K562 (cell line): ENCODE measurements around the gene MTRFR. TPM values are rescaled to one million over a fixed set of nuclear protein-coding genes. Genes with fewer than 3 reads are reported as not detected.

Experiments used
- ATF3 ChIP-seq, 2 experiments: fragments of 450-650 bp in 1 of 2; sonication (generic) in 1 of 2; formaldehyde crosslinking in 1 of 2; IDR thresholded peaks in 1 of 2; conservative IDR thresholded peaks in 1 of 2; 2 replicates each; pipeline versions ENCODE4 v1.6.1 to v1.8.1; 2016 to 2023; ENCODE audit warnings: mild to moderate bottlenecking in 2 of 2, moderate library complexity in 2 of 2, inconsistent platforms in 1 of 2, missing genetic modification reagents in 1 of 2
- HDAC1 ChIP-seq, 2 experiments: fragments of 450-650 bp; IDR thresholded peaks; 2 replicates each; pipeline ENCODE4 v1.6.1; 2016 to 2017; ENCODE audit warnings: inconsistent platforms in 1 of 2, mild to moderate bottlenecking in 1 of 2, moderate library complexity in 1 of 2
- MEIS2 ChIP-seq: fragments of 450-650 bp; IDR thresholded peaks from 2 replicates; pipeline ENCODE4 v1.6.1; 2014; ENCODE audit warnings: mild to moderate bottlenecking; ENCODE audit not compliant: partially characterized antibody
- SOX6 ChIP-seq: fragments of 450-650 bp; IDR thresholded peaks from 2 replicates; pipeline ENCODE4 v1.6.1; 2014; ENCODE audit warnings: mild to moderate bottlenecking
- YY1 ChIP-seq, 3 experiments: IDR thresholded peaks; 2 replicates each; pipeline ENCODE4 v1.6.1; 2011; ENCODE audit warnings: low read length in 2 of 3, mild to moderate bottlenecking in 2 of 3, moderate library complexity in 2 of 3, borderline replicate concordance in 1 of 3, control low read depth in 1 of 3, low read depth in 1 of 3; ENCODE audit not compliant: insufficient read depth in 3 of 3, insufficient replicate concordance in 2 of 3, control insufficient read depth in 1 of 3, insufficient read length in 1 of 3; ENCODE audit errors: extremely low read depth in 1 of 3
- ZNF24 ChIP-seq: fragments of 450-650 bp; IDR thresholded peaks from 2 replicates; pipeline ENCODE4 v1.6.1; 2016
- ZNF384 ChIP-seq: IDR thresholded peaks from 2 replicates; pipeline ENCODE4 v1.6.1; 2012; ENCODE audit warnings: low read depth, low read length, improper control_type of control experiment
- ZNF668 ChIP-seq: fragments of 250-450 bp; sonication (Bioruptor Pico); IDR thresholded peaks from 2 replicates; pipeline ENCODE4 v1.8.0; 2022; ENCODE audit warnings: mild to moderate bottlenecking, inconsistent platforms
- ZNF717 ChIP-seq: fragments of 250-450 bp; sonication (Bioruptor Pico); IDR thresholded peaks from 2 replicates; pipeline ENCODE4 v1.5.0; 2021
- polyA plus RNA-seq, 8 experiments: library from polyadenylated mRNA; depleted of rRNA in 4 of 8; stranded (reverse) in 5 of 8; unstranded in 3 of 8; fragments of >200 nt; fragmentation: Nextera tagmentation in 2 of 8; fragmentation: Illumina TruSeq in 1 of 8; extraction: Ambion mirVana in 2 of 8; extraction: Trizol in 1 of 8; gene quantifications; 2 replicates each; pipeline versions ENCODE4 v1.2.1 to v1.2.3, GENCODE V29; 2011 to 2014; ENCODE audit warnings: inconsistent platforms in 1 of 8, missing spikeins in 1 of 8
- total RNA-seq, 7 experiments: library from RNA; depleted of rRNA in 6 of 7; stranded (reverse); fragments of >200 nt in 6 of 7; fragmentation: Illumina TruSeq in 2 of 7; extraction: Trizol in 2 of 7; gene quantifications; 2 replicates each; pipeline versions ENCODE4 v1.2.1 to v1.2.3, GENCODE V29; 2011 to 2021; ENCODE audit warnings: low replicate concordance in 1 of 7
- TF ChIP-seq, protein P1 (sequence below): fragments of 450-650 bp; formaldehyde crosslinking; IDR thresholded peaks from 2 replicates; pipeline ENCODE4 v1.4.0; 2022; ENCODE audit warnings: missing genetic modification characterization

The MTRFR gene
- total and polyA plus RNA-seq, 9 of the 15 experiments (the other 6 are each of a cell fraction or from before 2014, with no cell fraction given), result 16.7 to 55.6 (median 34.7) TPM

DNA sequence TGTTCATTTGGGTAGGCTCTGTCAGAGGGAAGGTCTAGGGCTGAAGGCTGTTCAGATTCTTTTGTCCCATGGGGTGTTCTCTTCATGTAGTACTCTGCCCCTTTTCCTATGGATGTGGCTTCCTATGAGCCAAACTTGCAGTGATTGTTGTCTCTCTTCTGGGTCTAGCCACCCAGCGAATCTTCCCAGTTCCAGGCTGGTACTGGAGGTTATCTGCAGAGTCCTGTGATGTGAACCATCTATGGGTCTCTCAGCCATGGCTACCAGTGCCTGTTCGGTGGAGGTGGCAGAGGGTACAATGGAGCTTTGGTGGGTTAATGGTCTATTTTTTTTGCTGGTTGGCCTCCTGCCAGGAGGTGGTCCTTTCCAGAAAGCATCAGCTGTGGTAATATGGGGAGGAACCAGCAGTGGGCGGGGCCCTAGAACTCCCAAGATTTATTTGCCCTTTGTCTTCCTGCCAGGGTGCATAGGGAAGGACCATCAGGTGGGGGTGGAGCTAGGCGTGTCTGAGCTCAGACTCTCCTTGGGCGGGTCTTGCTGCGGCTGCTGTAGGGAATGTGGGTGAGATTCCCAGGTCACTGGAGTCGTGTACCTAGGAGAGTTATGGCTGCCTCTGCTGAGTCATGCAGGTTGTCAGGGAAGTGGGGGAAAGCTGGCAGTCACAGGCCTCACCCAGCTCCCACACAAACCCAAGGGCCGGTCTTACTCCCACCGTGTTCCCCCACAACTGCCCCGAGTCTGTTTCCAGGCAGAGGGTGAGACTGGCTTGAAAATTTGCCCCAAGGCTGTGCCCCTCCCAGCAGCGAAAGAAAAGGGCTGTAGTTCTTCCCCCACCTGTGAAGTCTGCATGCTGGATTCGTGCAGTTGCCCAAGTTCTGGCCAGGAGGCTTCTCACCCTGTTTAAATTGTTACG lies 17.5 kb downstream of the MTRFR start (continued):
- TF ChIP-seq ATF3 (IDR thresholded peaks at IDR 0.05) (peak; percentile 36; the same call in 1 of the 2 replicates), ATF3 (CRISPR knock-in tag; conservative IDR thresholded peaks at IDR 0.05) (no peak), SOX6 (0 out of 2 replicates have a peak, but pooled peaks have one; percentile 7), ZNF668 (CRISPR knock-in tag) (no peak), YY1 (IDR thresholded peaks at IDR 0.05; ENCODE audit: borderline replicate concordance in 1 of 3, control insufficient read depth in 1 of 3, extremely low read depth in 1 of 3, insufficient read depth in 3 of 3, insufficient read length in 1 of 3, insufficient replicate concordance in 2 of 3, low read depth in 1 of 3, low read length in 2 of 3) (peak in 1 of 3 experiments; percentile 18), HDAC1 (IDR thresholded peaks at IDR 0.05) (0 out of 4 replicates have a peak, but pooled peaks of 1 of the 2 experiments have one; percentile 8), ZNF384 (0 out of 2 replicates have a peak, but pooled peaks have one; percentile 24), ZNF24 (no peak), MEIS2 (peak; percentile 71), ZNF717 (no peak)
- TF ChIP-seq, protein P1, sequence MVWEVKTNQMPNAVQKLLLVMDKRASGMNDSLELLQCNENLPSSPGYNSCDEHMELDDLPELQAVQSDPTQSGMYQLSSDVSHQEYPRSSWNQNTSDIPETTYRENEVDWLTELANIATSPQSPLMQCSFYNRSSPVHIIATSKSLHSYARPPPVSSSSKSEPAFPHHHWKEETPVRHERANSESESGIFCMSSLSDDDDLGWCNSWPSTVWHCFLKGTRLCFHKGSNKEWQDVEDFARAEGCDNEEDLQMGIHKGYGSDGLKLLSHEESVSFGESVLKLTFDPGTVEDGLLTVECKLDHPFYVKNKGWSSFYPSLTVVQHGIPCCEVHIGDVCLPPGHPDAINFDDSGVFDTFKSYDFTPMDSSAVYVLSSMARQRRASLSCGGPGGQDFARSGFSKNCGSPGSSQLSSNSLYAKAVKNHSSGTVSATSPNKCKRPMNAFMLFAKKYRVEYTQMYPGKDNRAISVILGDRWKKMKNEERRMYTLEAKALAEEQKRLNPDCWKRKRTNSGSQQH (CRISPR knock-in tag), result no peak
